K562 (cell line): ENCODE data around the gene TMEM242. TPM values are rescaled to one million over a fixed set of nuclear protein-coding genes. Genes with fewer than 3 reads are reported as not detected.

Source experiments
- ATAC-seq: fragments of 200-7000 bp; cut with Tn5 transposase; 3 replicates; pipeline ENCODE4 v1.9.1; 2020; ENCODE audit warnings: moderate library complexity
- BruUV-seq: library from RNA; stranded (reverse); fragments of 400-500 nt; replicated peaks from 2 replicates; lab custom pipeline; 2021; lab: Mats Ljungman, UMichigan
- CTCF ChIA-PET: fragments of 300-600 bp; formaldehyde crosslinking; extraction: SDS; loops from one replicate; lab custom pipeline; 2021; ENCODE audit warnings: low intra/inter-chr PET ratio; lab: Yijun Ruan, JAX
- POLR2A ChIA-PET: fragments of 300-600, 350-650 bp; sonication (Branson Sonifier 250); formaldehyde crosslinking; extraction: SDS; loops from one replicate; lab custom pipeline; 2021; ENCODE audit warnings: antibody characterized with exemption, inconsistent platforms; lab: Yijun Ruan, JAX
- DNase-seq, 4 experiments: peaks; one replicate each; pipeline versions ENCODE4 v3.0.0 to v3.0.0-alpha.2; 2011 to 2018; ENCODE audit warnings: low spot score in 3 of 4, mixed read lengths in 3 of 4; ENCODE audit errors: extremely low read depth in 1 of 4
- FAIRE-seq: peaks from 2 replicates; lab custom pipeline; 2011; peaks lifted over from hg19 to GRCh38; lab: Jason Lieb, UNC
- H2AFZ ChIP-seq: 2 replicates; pipeline ENCODE4 v1.6.0; 2011; ENCODE audit warnings: low read depth, low read length, control low read depth, inconsistent platforms
- H3K27ac ChIP-seq: fragments of 200-600 bp; 3 replicates; pipeline ENCODE4 v1.8.0; 2011; ENCODE audit warnings: low read depth, mild to moderate bottlenecking, control low read depth, inconsistent platforms, low read length, moderate library complexity, mixed read lengths; ENCODE audit errors: extremely low read depth
- H3K27me3 ChIP-seq, 2 experiments: fragments of 300-600 bp in 1 of 2; 2 replicates in 1 of 2; 3 replicates in 1 of 2; pipeline versions ENCODE4 v1.6.0 to v1.8.0; 2011; ENCODE audit warnings: inconsistent platforms in 2 of 2, low read length in 2 of 2, mild to moderate bottlenecking in 1 of 2, mixed read lengths in 1 of 2, moderate library complexity in 1 of 2; ENCODE audit not compliant: control insufficient read depth in 2 of 2, insufficient read depth in 2 of 2
- H3K36me3 ChIP-seq: fragments of 300-600 bp; 3 replicates; pipeline ENCODE4 v1.8.0; 2011; ENCODE audit warnings: mild to moderate bottlenecking, low read length, inconsistent platforms; ENCODE audit not compliant: control insufficient read depth, insufficient read depth
- H3K4me1 ChIP-seq, 2 experiments: fragments of 200-600 bp in 1 of 2; replicated peaks in 1 of 2; 2 replicates in 1 of 2; 3 replicates in 1 of 2; pipeline versions ENCODE4 v1.5.1 to v1.8.0; 2011; ENCODE audit warnings: inconsistent platforms in 2 of 2, low read length in 2 of 2, mild to moderate bottlenecking in 1 of 2, mixed read lengths in 1 of 2, moderate library complexity in 1 of 2; ENCODE audit not compliant: control insufficient read depth in 2 of 2, insufficient read depth in 2 of 2
- H3K4me2 ChIP-seq: 2 replicates; pipeline ENCODE4 v1.6.1; 2011; ENCODE audit warnings: low read length, control low read depth, inconsistent platforms, mixed read lengths; ENCODE audit not compliant: insufficient read depth
- H3K4me3 ChIP-seq: fragments of 200-600 bp; sonication (generic), shearing (Covaris generic); 2 replicates; pipeline ENCODE4 v1.5.1; 2016; ENCODE audit warnings: control low read depth, inconsistent platforms
- H3K79me2 ChIP-seq: fragments of 200-600 bp; 3 replicates; pipeline ENCODE4 v1.8.0; 2011; ENCODE audit warnings: low read length, inconsistent platforms; ENCODE audit not compliant: control insufficient read depth, insufficient read depth
- H3K9ac ChIP-seq, 2 experiments: 2 replicates each; pipeline versions ENCODE4 v1.6.0 to v1.6.1; 2011; ENCODE audit warnings: low read depth in 2 of 2, low read length in 2 of 2, control low read depth in 1 of 2, inconsistent platforms in 1 of 2, mild to moderate bottlenecking in 1 of 2, mixed read lengths in 1 of 2; ENCODE audit not compliant: insufficient read depth in 1 of 2
- H3K9me1 ChIP-seq: one replicate; pipeline ENCODE4 v1.6.0; 2011; ENCODE audit warnings: inconsistent platforms, mild to moderate bottlenecking, low read length, moderate library complexity; ENCODE audit not compliant: control insufficient read depth, insufficient read depth
- H3K9me3 ChIP-seq: replicated peaks from 2 replicates; pipeline ENCODE4 v1.5.1; 2011; ENCODE audit warnings: low read depth, low read length, inconsistent platforms; ENCODE audit not compliant: control insufficient read depth, insufficient read depth
- H4K20me1 ChIP-seq: replicated peaks from 2 replicates; pipeline ENCODE4 v1.6.1; 2011; ENCODE audit warnings: low read length, inconsistent platforms, mixed read lengths; ENCODE audit not compliant: control insufficient read depth, insufficient read depth
- BCLAF1 ChIP-seq, 2 experiments: fragments of 450-650 bp in 1 of 2; IDR thresholded peaks; 2 replicates each; pipeline ENCODE4 v1.6.1; 2011 to 2017; ENCODE audit warnings: low read depth in 2 of 2, antibody characterized with exemption in 1 of 2, borderline replicate concordance in 1 of 2, low read length in 1 of 2, mild to moderate bottlenecking in 1 of 2, mixed read lengths in 1 of 2; ENCODE audit not compliant: control insufficient read depth in 1 of 2
- BCOR ChIP-seq: fragments of 450-650 bp; IDR thresholded peaks from 2 replicates; pipeline ENCODE4 v1.6.1; 2016
- CUX1 ChIP-seq: fragments of 200-800 bp; sonication (Bioruptor generic); IDR thresholded peaks from 2 replicates; pipeline ENCODE4 v1.6.1; 2016; ENCODE audit warnings: missing genetic modification characterization, missing compliant biosample characterization
- HLTF ChIP-seq: fragments of 450-650 bp; IDR thresholded peaks from 2 replicates; pipeline ENCODE4 v1.6.1; 2016
- KDM1A ChIP-seq, 2 experiments: fragments of 450-650 bp; IDR thresholded peaks; 2 replicates each; pipeline ENCODE4 v1.6.1; 2016; ENCODE audit warnings: mild to moderate bottlenecking in 2 of 2
- NCOR1 ChIP-seq: fragments of 450-650 bp; IDR thresholded peaks from 2 replicates; pipeline ENCODE4 v1.6.1; 2016; ENCODE audit warnings: mild to moderate bottlenecking, moderate library complexity
- NR2F6 ChIP-seq: fragments of 450-650 bp; formaldehyde crosslinking; IDR thresholded peaks from 2 replicates; pipeline ENCODE4 v1.4.0; 2020; ENCODE audit warnings: mild to moderate bottlenecking
- RBM25 ChIP-seq: fragments of 200-400 bp; formaldehyde crosslinking; IDR thresholded peaks from 2 replicates; pipeline ENCODE4 v1.6.1; 2018; ENCODE audit warnings: low read length, low read depth, moderate library complexity; ENCODE audit not compliant: severe bottlenecking
- TRIM24 ChIP-seq, 2 experiments: fragments of 450-650 bp; IDR thresholded peaks; 2 replicates each; pipeline ENCODE4 v1.6.1; 2016
- TRIM28 ChIP-seq: fragments of 450-650 bp; IDR thresholded peaks from 2 replicates; pipeline ENCODE4 v1.6.1; 2017
- ZBTB33 ChIP-seq: sonication (generic); formaldehyde crosslinking; IDR thresholded peaks from 2 replicates; pipeline ENCODE4 v1.8.1; 2023; ENCODE audit warnings: mild to moderate bottlenecking, missing genetic modification reagents
- ZNF184 ChIP-seq: sonication (generic); formaldehyde crosslinking; IDR thresholded peaks from 2 replicates; pipeline ENCODE4 v1.5.0; 2020; ENCODE audit warnings: missing genetic modification reagents
- ZNF232 ChIP-seq: sonication (generic); formaldehyde crosslinking; IDR thresholded peaks from 2 replicates; pipeline ENCODE4 v1.8.0; 2022; ENCODE audit warnings: mild to moderate bottlenecking, missing genetic modification reagents
- ZNF561 ChIP-seq: fragments of 450-650 bp; formaldehyde crosslinking; conservative IDR thresholded peaks from 2 replicates; pipeline ENCODE4 v1.4.0; 2020; ENCODE audit warnings: mild to moderate bottlenecking, moderate library complexity
- WGBS: fragments of 100-300 bp; shearing (Covaris generic); methylation state at CpG from one replicate; pipeline ENCODE4 v1.1.6; 2016; ENCODE audit warnings: low coverage, mixed read lengths; ENCODE audit not compliant: insufficient coverage; ENCODE audit errors: missing lambda C conversion rate; 5-methylcytosine and 5-hydroxymethylcytosine counted together
- in situ Hi-C: fragments of 300-500 bp; cut with MboI; formaldehyde crosslinking; loops from 4 replicates; pipeline ENCODE4 v1.15.0; 2018; ENCODE audit warnings: inconsistent platforms, mixed read lengths
- intact Hi-C: fragments of 100-400 bp; cut with micrococcal nuclease; formaldehyde crosslinking; loops from 2 replicates; pipeline ENCODE4 v1.14.2; 2022
- polyA plus RNA-seq, 8 experiments: library from polyadenylated mRNA; depleted of rRNA in 4 of 8; stranded (reverse) in 5 of 8; unstranded in 3 of 8; fragments of >200 nt; fragmentation: Nextera tagmentation in 2 of 8; fragmentation: Illumina TruSeq in 1 of 8; extraction: Ambion mirVana in 2 of 8; extraction: Trizol in 1 of 8; gene quantifications; 2 replicates each; pipeline versions ENCODE4 v1.2.1 to v1.2.3, GENCODE V29; 2011 to 2014; ENCODE audit warnings: inconsistent platforms in 1 of 8, missing spikeins in 1 of 8
- total RNA-seq, 7 experiments: library from RNA; depleted of rRNA in 6 of 7; stranded (reverse); fragments of >200 nt in 6 of 7; fragmentation: Illumina TruSeq in 2 of 7; extraction: Trizol in 2 of 7; gene quantifications; 2 replicates each; pipeline versions ENCODE4 v1.2.1 to v1.2.3, GENCODE V29; 2011 to 2021; ENCODE audit warnings: low replicate concordance in 1 of 7

Gene TMEM242
- total and polyA plus RNA-seq, 9 of the 15 experiments (the other 6 are each of a cell fraction or from before 2014, with no cell fraction given), result 9.5 to 35.3 (median 16.5) TPM

GRCh38 chr6:157248264-157248663 is 75.1 kb downstream of the TMEM242 start:
- WGBS, result 0% methylated on average over 1 of the region's 1 CpG
- no TSS peak for BruUV-seq
- Histone ChIP-seq H3K4me2 (no peak overlapping the region), H3K79me2 (no peaks in the 10 kb centered on the region), H3K4me3 (no peak overlapping the region), H3K9me1 (no peaks in the 10 kb centered on the region), H3K27ac (no peak overlapping the region), H3K9me3 (no peaks in the 10 kb centered on the region), H4K20me1 (no peaks in the 10 kb centered on the region), H3K9ac (no peak overlapping the region), H3K36me3 (no peaks in the 10 kb centered on the region), H3K4me1 (peaks cover 8 to 25% of the 10 kb centered on the region in 2 experiments; a peak in 3 of 5 replicates), H3K27me3 (peaks cover 21 to 22% of the 10 kb centered on the region in 2 experiments; a peak in 4 of 5 replicates), H2AFZ (no peak overlapping the region)
- DNase-seq (no peak), ATAC-seq (no peak), FAIRE-seq (no peak)
- POLR2A ChIA-PET, result no interaction called here
- TF ChIP-seq CUX1 (CRISPR knock-in tag), result no peak
- peak; percentile 38; the same call in 1 of the 2 replicates for TF ChIP-seq BCOR
- no peak for TF ChIP-seq KDM1A (IDR thresholded peaks at IDR 0.05)
- peak; percentile 65 for TF ChIP-seq RBM25
- TF ChIP-seq TRIM24 (IDR thresholded peaks at IDR 0.05), result peak in 1 of 2 experiments; percentile 17; a peak in 1 of 4 replicates
- no peak for TF ChIP-seq NR2F6
- peak; percentile 93 for TF ChIP-seq ZNF184 (CRISPR knock-in tag)
- TF ChIP-seq ZNF561 (CRISPR knock-in tag), result no peak
- no peak for TF ChIP-seq ZBTB33 (CRISPR knock-in tag)
- TF ChIP-seq TRIM28, result 0 out of 2 replicates have a peak, but pooled peaks have one; percentile 68
- TF ChIP-seq BCLAF1 (IDR thresholded peaks at IDR 0.05; ENCODE audit: borderline replicate concordance in 1 of 2, control insufficient read depth in 1 of 2, low read depth in 2 of 2, low read length in 1 of 2), result no peak
- 0 out of 2 replicates have a peak, but pooled peaks have one; percentile 30 for TF ChIP-seq HLTF
- no peak for TF ChIP-seq NCOR1
- TF ChIP-seq ZNF232 (CRISPR knock-in tag), result no peak
- in situ Hi-C loops (no loop called here), intact Hi-C loops (no loop called here)
- CTCF ChIA-PET, result no interaction called here
